KMS-11 (cell line): Measurements from ENCODE around the gene PIAS4.

ENCODE experiments used
- H2AFZ ChIP-seq: fragments of 200-600 bp; sonication (generic); 2 replicates; pipeline ENCODE4 v1.6.1; 2016; ENCODE audit warnings: antibody characterized with exemption, mixed run types, low read depth
- H3K27ac ChIP-seq: fragments of 200-600 bp; sonication (generic); 2 replicates; pipeline ENCODE4 v1.6.1; 2016; ENCODE audit warnings: mild to moderate bottlenecking, mixed run types
- H3K27me3 ChIP-seq: fragments of 200-600 bp; sonication (generic); 2 replicates; pipeline ENCODE4 v1.6.1; 2017; ENCODE audit warnings: mild to moderate bottlenecking, low read depth, mixed run types, moderate library complexity; ENCODE audit not compliant: insufficient read depth
- H3K36me3 ChIP-seq: fragments of 200-600 bp; sonication (generic); 2 replicates; pipeline ENCODE4 v1.6.1; 2017; ENCODE audit warnings: mild to moderate bottlenecking, mixed run types; ENCODE audit not compliant: insufficient read depth
- H3K4me1 ChIP-seq: fragments of 200-600 bp; sonication (generic); 2 replicates; pipeline ENCODE4 v1.6.1; 2016; ENCODE audit warnings: mild to moderate bottlenecking, low read depth, mixed run types; ENCODE audit not compliant: poor library complexity, severe bottlenecking
- H3K4me2 ChIP-seq: fragments of 200-600 bp; sonication (generic); 2 replicates; pipeline ENCODE4 v1.7.0; 2016; ENCODE audit warnings: mild to moderate bottlenecking, mixed run types
- H3K4me3 ChIP-seq: fragments of 200-600 bp; sonication (generic); IDR thresholded peaks from 2 replicates; pipeline ENCODE4 v1.6.1; 2017; ENCODE audit warnings: low read depth, low read length, mixed read lengths; ENCODE audit not compliant: insufficient read depth
- H3K79me2 ChIP-seq: fragments of 200-600 bp; sonication (generic); 2 replicates; pipeline ENCODE4 v1.6.1; 2016; ENCODE audit warnings: low read depth, mixed run types; ENCODE audit not compliant: insufficient read depth
- H3K9ac ChIP-seq: fragments of 200-600 bp; sonication (generic); 2 replicates; pipeline ENCODE4 v1.6.1; 2016; ENCODE audit warnings: mild to moderate bottlenecking, mixed run types
- H4K20me1 ChIP-seq: fragments of 200-600 bp; sonication (generic); 2 replicates; pipeline ENCODE4 v1.6.1; 2016; ENCODE audit warnings: mild to moderate bottlenecking, mixed run types; ENCODE audit not compliant: insufficient read depth
- CTCF ChIP-seq: fragments of 200-600 bp; sonication (generic); conservative IDR thresholded peaks from 2 replicates; pipeline ENCODE4 v1.6.1; 2017; ENCODE audit warnings: low read depth, mild to moderate bottlenecking, antibody characterized with exemption, low read length, moderate library complexity, mixed read lengths

PIAS4 gene

GRCh38 chr19:4042731-4043082 is 35.2 kb downstream of the PIAS4 start:
- no peak overlapping the region for H2AFZ ChIP-seq
- no peak overlapping the region for H3K27ac ChIP-seq
- H3K9ac ChIP-seq: no peak overlapping the region
- no peak overlapping the region for H3K4me3 ChIP-seq
- no peaks in the 10 kb centered on the region for H3K27me3 ChIP-seq
- no peak for TF ChIP-seq CTCF
- no peaks in the 10 kb centered on the region for H3K36me3 ChIP-seq
- H3K79me2 ChIP-seq: no peaks in the 10 kb centered on the region; the same call in 1 of the 2 replicates
- H3K4me2 ChIP-seq: no peak overlapping the region
- H4K20me1 ChIP-seq: no peaks in the 10 kb centered on the region
- no peaks in the 10 kb centered on the region for H3K4me1 ChIP-seq

GRCh38 chr19:4043401-4043800 is 35.9 kb downstream of the PIAS4 start:
- H3K4me1 ChIP-seq: no peaks in the 10 kb centered on the region
- TF ChIP-seq CTCF: no peak
- no peak overlapping the region for H3K27ac ChIP-seq
- H2AFZ ChIP-seq: no peak overlapping the region
- H3K9ac ChIP-seq: no peak overlapping the region
- H3K36me3 ChIP-seq: no peaks in the 10 kb centered on the region
- no peaks in the 10 kb centered on the region for H4K20me1 ChIP-seq
- H3K79me2 ChIP-seq: peaks cover 5% of the 10 kb centered on the region; the same call in 1 of the 2 replicates
- no peak overlapping the region for H3K4me2 ChIP-seq
- no peak overlapping the region for H3K4me3 ChIP-seq
- H3K27me3 ChIP-seq: no peaks in the 10 kb centered on the region

DNA sequence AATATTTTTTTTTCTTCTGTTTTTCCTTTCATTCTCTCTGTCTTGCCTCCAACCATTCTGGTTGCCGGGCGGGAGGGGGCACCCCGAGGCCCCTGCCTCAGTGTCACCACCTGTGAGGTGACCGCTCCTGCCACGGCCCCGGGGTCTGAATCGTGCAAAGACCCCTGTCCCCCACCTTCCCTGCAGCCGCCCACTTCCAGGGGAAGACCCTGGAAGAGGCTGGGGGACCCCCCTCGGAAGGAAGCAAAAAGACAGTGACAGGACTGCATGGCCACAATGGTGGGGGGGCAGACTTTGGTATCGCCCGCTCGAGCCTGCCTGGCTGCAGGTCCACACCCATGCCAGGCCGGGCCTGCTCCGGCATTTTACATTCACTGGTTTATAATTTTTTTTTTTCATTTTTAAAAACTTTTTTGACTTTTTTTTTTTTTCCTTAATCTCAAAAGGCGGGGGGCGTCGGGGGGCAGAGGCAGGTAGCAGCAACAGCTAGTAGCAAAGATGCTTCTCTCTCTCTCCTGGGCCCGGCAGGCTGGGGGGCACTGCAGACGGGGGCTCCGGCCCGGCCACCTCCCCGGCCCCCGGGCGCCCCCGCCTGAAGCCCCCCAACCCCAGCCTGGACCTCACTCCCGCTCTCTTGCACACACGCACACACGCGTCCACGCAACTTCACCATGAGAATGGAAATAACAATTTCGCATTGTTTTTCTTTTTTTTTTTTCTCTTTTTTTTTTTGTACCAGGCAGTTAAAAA is 36.6 kb downstream of the PIAS4 start:
- no peaks in the 10 kb centered on the region for H4K20me1 ChIP-seq
- no peak overlapping the region for H3K4me3 ChIP-seq
- H3K27ac ChIP-seq: no peak overlapping the region
- no peak overlapping the region for H2AFZ ChIP-seq
- H3K9ac ChIP-seq: no peak overlapping the region
- no peaks in the 10 kb centered on the region for H3K36me3 ChIP-seq
- peaks cover 8% of the 10 kb centered on the region; the same call in 1 of the 2 replicates for H3K79me2 ChIP-seq
- no peak for TF ChIP-seq CTCF
- no peak overlapping the region for H3K4me2 ChIP-seq
- no peaks in the 10 kb centered on the region for H3K4me1 ChIP-seq
- H3K27me3 ChIP-seq: no peaks in the 10 kb centered on the region

GRCh38 chr19:4044990-4045465 is 37.5 kb downstream of the PIAS4 start:
- peaks cover 17% of the 10 kb centered on the region for H3K79me2 ChIP-seq
- H3K36me3 ChIP-seq: no peaks in the 10 kb centered on the region
- H3K4me3 ChIP-seq: no peak overlapping the region
- no peaks in the 10 kb centered on the region for H3K4me1 ChIP-seq
- H3K27me3 ChIP-seq: no peaks in the 10 kb centered on the region
- no peak overlapping the region for H3K9ac ChIP-seq
- H3K27ac ChIP-seq: no peak overlapping the region
- no peaks in the 10 kb centered on the region for H4K20me1 ChIP-seq
- TF ChIP-seq CTCF: no peak
- H2AFZ ChIP-seq: no peak overlapping the region
- H3K4me2 ChIP-seq: no peak overlapping the region
